Stimulated activated CD8-positive, alpha-beta memory T cell treated with anti-CD3 and anti-CD28 coated beads, Interleukin-12 subunit alpha, Interleukin-12 subunit beta, amount 100 ng/mL, for 24 hours (primary cell): ENCODE results near the gene PASD1.

ENCODE experiments used
- DNase-seq: peaks from one replicate; pipeline ENCODE4 v3.0.0-alpha.2; 2020; ENCODE audit errors: extremely low read depth

PASD1 gene

DNA sequence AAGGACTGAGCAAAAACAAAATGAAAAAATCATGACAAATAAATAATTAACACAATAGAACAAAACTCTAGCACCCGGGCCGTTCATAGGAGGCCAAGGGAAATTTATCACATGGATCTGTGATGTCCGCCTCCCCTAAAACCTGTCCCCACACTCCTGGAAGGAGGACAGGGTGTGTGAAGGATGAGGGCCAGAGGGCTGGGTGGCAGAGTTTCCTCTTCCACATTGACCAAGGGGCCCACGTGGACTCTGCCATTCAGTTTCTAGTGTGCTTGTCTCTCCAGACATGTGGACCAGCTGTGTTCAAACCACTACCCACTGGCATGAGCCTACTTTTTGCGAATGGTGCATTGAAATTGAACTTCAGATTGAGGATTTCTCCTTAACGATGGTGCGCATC is 138.1 kb downstream of the PASD1 start:
- DNase-seq = no peak

GRCh38 chrX:151702026-151702714 is 138.7 kb downstream of the PASD1 start:
- DNase-seq = no peak

DNA sequence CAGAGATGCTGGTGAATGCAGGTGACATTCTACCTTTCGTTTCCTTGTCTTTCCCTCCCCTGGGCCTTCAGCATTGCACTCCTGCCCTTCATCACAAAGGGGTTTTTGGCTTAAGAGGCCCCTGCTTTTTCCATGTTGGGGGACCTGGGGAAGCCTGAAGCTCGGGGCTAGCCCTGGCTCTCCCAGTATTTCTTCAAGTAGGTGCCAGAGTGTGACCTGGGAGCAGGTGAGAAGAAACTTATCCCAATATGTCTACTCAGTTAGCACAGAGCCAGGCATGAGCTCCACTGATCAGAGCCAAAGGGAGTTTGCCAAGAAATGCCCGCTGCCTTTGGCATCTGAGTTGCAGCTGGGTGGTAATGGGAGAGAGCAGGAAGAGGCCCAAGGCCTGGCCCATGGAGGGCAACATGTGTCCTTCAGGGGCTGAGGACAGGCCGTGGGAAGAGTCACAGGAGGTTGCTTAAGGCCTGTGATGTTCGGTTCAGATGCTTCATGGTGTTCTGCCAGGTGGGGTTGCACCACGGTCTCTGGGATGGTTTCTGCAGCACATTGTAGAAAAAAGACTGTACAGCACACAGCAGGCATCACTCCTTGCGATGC is 139.4 kb downstream of the PASD1 start:
- no peak for DNase-seq

DNA sequence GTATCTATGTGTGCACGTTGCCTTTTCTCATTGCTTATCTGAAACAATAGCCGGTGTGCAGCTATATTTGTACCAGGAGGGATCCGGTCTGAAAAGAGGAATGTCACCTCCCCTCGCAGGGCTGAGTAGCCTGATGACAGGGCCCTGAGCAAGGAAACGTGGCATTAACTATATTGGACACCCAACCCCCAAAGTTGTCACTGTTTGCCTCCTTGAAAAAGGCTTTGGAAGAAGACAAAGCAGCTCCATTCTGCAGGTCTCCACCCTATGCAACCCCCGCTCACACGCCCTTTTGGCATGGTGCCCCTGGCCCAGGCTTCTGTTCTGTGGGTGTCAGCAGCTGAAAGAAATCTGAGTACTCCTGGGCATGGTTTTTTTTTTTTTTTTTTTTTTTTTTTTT is 140.0 kb downstream of the PASD1 start:
- no peak for DNase-seq

DNA sequence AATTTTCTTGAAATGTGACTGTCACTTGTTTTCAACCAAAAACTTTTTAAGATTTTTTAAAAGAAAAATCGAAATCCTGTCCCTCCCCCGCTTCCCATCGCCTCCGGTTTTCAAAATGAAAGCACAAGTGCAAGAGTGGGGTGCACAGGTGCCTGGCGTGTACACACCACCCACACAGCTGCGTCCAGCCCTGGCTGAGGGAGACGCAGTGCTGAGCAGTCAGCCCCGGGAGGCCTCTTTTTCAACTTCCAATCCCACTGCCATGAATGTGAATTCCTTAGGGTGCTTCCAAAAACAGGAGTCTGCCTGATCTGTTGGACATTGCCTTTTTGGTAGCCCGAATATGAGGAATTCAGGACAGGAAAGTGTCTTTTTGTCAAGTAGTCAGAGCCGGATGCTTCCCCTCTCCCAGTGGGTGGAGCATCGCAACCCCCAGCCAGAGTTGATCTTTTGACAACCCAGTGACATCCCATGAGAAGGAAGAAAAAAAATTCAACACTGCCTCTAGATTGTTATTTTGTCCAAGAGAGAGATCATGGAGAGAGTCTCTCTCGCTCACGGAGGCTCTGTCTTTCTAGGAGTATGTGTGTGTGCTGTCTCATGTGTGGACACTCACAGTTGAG is 140.7 kb downstream of the PASD1 start:
- no peak for DNase-seq

- no peak for DNase-seq
Observed at GRCh38 chrX:151708821-151709220, 145.3 kb downstream of the PASD1 start.

DNA sequence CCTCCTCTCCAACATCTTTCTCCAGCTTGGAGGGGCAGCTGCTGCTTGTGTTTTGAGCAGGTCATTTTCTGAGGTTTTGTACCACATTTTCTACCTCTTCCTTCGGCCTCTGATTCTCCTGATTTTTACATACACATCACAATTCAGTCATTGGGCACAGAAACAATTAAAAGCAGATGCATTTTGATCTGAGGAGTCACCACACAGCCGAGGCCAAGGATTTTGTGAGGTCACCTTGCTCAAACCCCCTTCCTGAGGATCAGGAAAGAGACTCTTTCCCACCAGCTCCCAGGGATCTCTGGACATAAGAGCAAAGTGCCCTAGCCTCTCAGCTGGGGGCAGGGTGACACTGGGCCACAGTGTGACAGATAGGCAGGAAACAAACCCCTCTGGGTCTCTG is 147.0 kb downstream of the PASD1 start:
- DNase-seq = no peak

- no peak for DNase-seq
Observed at GRCh38 chrX:151711154-151711553, 147.7 kb downstream of the PASD1 start.

GRCh38 chrX:151711787-151712186 is 148.3 kb downstream of the PASD1 start:
- no peak for DNase-seq

DNA sequence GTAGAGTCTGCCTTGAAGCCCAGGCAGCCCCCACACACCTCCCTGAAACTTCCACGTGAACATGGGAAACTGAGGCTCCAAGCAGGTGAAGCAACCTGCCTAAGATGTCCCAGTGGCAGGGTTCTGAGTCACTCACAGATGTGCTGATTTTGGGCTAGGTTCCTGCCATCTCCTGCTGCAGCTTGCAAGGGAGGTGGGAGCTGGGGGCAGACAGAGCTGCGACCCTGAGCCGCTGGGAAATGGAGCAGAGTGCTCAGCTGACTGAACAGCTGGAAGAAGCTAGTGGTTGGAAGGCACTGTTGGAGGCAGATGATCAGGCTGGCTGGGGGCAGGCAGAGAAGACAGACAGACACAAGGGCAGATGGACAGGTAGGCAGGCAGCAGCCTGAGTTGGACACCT is 148.8 kb downstream of the PASD1 start:
- DNase-seq = no peak

GRCh38 chrX:151713849-151714248 is 150.4 kb downstream of the PASD1 start:
- no peak for DNase-seq

GRCh38 chrX:151714362-151714761 is 150.9 kb downstream of the PASD1 start:
- no peak for DNase-seq

DNA sequence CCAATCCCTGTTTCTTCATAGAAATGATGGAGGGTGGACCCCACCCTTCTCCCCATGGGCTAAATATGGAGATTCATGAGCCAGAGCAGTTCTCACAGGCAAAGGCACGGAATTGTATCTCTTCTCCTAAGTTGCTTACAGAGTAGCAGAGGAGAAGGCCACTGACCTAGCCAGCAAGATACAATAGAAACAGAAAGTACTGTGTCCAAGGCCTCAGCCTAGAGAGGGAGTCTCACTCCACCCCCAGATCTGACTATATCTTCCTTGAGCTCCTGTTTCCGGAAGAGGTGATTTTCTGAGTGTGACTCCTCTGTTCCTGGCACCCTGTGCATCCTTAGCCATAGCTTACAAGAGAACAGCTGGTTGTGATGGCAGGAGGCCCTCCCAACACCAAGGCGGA is 152.3 kb downstream of the PASD1 start, which contains the start of gene FATE1:
FATE1 (plus strand) TSS at position 284 of the 400 bp plus-strand sequence; CDS start at position 369, 85 bp downstream.
- no peak for DNase-seq

DNA sequence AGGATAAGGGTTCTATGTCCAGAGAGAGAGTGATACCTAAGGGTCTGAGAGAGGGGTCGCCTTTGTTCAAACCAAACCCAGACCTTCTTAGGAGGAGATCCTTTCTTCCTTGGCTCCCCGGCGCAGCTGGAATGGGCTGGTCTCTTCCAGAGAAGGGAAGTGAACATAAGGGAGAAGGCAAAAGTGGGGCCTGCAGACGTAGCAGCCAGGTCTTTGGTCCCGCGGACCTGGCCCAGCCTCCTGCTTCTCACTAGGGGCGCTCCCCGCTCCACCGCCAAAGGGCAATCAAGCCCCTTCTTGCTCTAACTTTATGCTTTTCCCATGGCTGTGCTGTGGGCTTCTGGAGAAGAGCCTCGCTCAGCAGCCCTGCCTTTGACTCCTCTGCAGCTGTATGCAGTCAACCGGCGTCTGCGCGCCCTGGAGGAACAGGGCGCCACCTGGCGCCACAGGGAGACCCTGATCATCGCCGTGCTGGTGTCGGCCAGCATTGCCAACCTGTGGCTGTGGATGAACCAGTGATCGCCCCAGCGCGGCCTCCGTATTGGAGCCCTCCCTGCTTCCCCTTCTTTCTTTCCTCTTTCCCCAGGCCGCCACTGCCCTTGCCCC is 158.9 kb downstream of the PASD1 start:
- no peak for DNase-seq

GRCh38 chrX:151723156-151723760 is 159.8 kb downstream of the PASD1 start:
- DNase-seq = no peak

DNA sequence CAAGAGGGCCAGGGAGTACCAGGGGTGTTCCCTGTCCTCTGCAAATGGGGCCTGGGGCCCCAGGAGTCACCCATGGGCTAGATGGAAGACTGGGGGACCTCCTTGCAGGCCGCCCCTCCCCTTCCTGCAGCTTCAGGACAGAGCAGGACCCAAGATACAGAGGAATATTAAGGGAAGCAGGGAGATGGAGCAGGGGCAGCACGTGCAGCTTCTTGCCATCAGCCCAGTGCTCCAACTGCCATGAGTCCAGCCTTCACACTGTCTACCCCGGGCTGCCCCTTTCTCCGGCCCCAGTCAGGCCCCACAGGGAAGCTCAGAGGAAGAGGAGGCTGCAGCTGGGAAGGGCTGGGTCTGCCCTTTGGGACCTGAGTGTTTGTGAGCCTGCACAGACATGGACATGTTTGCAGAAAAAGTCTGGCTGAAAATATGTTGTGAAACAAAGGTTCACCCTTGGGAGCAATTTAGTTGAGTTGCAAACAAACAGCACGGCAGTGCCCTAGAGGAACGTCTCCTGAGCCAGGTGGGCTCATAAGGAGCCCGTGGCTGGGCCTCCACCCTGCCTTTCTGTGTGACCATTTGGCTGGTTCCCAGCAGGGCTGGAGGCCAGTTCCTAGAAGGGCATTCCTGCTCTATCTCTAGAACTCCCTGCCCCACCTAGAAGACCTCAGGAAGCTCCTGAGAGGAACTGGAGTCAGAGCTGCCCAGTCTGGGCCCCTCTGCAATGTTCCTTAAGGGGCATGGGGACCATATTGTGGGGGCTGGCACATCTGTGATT is 161.3 kb downstream of the PASD1 start:
- no peak for DNase-seq

GRCh38 chrX:151725338-151725614 is 161.8 kb downstream of the PASD1 start:
- DNase-seq = no peak
